ENCODE measurements around the gene PSMA4.
"Not testable (repeated sequence)": the region's sequence is repeated elsewhere in the genome, so short reads cannot be mapped to it uniquely, and the experiment has no call there.

PSMA4 gene

GRCh38 chr15:78536134-78536533, 4.1 kb upstream of the PSMA4 start:
- H3K4me3 Mint-ChIP-seq: no peak overlapping the region
- no peaks in the 10 kb centered on the region for H3K27me3 Mint-ChIP-seq
- H3K9me3 Mint-ChIP-seq: no peaks in the 10 kb centered on the region
- ATAC-seq (replicated peaks; ENCODE audit: extremely low read depth, poor library complexity, severe bottlenecking) (no peak), DNase-seq (ENCODE audit: low spot score in 2 of 2) (no peak)
- peaks cover 18% of the 10 kb centered on the region for H3K36me3 Mint-ChIP-seq (ENCODE audit: insufficient read depth)
- H3K4me1 Mint-ChIP-seq: peaks cover 8% of the 10 kb centered on the region
- no peak overlapping the region for H3K27ac Mint-ChIP-seq (ENCODE audit: low read depth)

GRCh38 chr15:78537266-78537905, 2.9 kb upstream of the PSMA4 start:
- no peak for DNase-seq (ENCODE audit: low spot score in 2 of 2)
- Mint-ChIP-seq H3K4me1 (peaks cover 20% of the 10 kb centered on the region), H3K4me3 (no peak overlapping the region), H3K27me3 (no peaks in the 10 kb centered on the region), H3K36me3 (ENCODE audit: insufficient read depth) (peaks cover 25% of the 10 kb centered on the region), H3K9me3 (no peaks in the 10 kb centered on the region), H3K27ac (ENCODE audit: low read depth) (peak overlapping the region; percentile 54)
- no peak for ATAC-seq (replicated peaks; ENCODE audit: extremely low read depth, poor library complexity, severe bottlenecking)

- Mint-ChIP-seq H3K4me1 (peaks cover 25% of the 10 kb centered on the region), H3K27me3 (no peaks in the 10 kb centered on the region), H3K36me3 (ENCODE audit: insufficient read depth) (peaks cover 31% of the 10 kb centered on the region), H3K4me3 (no peak overlapping the region), H3K9me3 (no peaks in the 10 kb centered on the region), H3K27ac (ENCODE audit: low read depth) (peak overlapping the region; percentile 54)
- DNase-seq (ENCODE audit: low spot score in 2 of 2): no peak
- ATAC-seq (replicated peaks; ENCODE audit: extremely low read depth, poor library complexity, severe bottlenecking): no peak
Observed at GRCh38 chr15:78538358-78538757, 1.9 kb upstream of the PSMA4 start.

- not testable (repeated sequence) for H3K9me3 Mint-ChIP-seq; DNase-seq (ENCODE audit: low spot score in 2 of 2); H3K27me3 Mint-ChIP-seq; ATAC-seq (replicated peaks; ENCODE audit: extremely low read depth, poor library complexity, severe bottlenecking)
- H3K27ac Mint-ChIP-seq (ENCODE audit: low read depth): peak overlapping the region; percentile 98
- peaks cover 38% of the 10 kb centered on the region for H3K36me3 Mint-ChIP-seq (ENCODE audit: insufficient read depth)
- H3K4me3 Mint-ChIP-seq: peak overlapping the region; percentile 82
- peaks cover 25% of the 10 kb centered on the region for H3K4me1 Mint-ChIP-seq
Observed at GRCh38 chr15:78539464-78540140, 642 bp upstream of the PSMA4 start.

- Mint-ChIP-seq H3K36me3 (ENCODE audit: insufficient read depth) (peaks cover 51% of the 10 kb centered on the region), H3K27ac (ENCODE audit: low read depth) (peak overlapping the region; percentile 98), H3K4me1 (peaks cover 25% of the 10 kb centered on the region), H3K9me3 (no peaks in the 10 kb centered on the region), H3K4me3 (peak overlapping the region; percentile 82), H3K27me3 (no peaks in the 10 kb centered on the region)
- DNase-seq (ENCODE audit: low spot score in 2 of 2): no peak
- no peak for ATAC-seq (replicated peaks; ENCODE audit: extremely low read depth, poor library complexity, severe bottlenecking)
Observed at GRCh38 chr15:78540871-78541743, 863 bp downstream of the PSMA4 start.

- Mint-ChIP-seq H3K9me3 (no peaks in the 10 kb centered on the region), H3K4me1 (peaks cover 25% of the 10 kb centered on the region), H3K27me3 (no peaks in the 10 kb centered on the region), H3K4me3 (peak overlapping the region; percentile 82), H3K27ac (ENCODE audit: low read depth) (peak overlapping the region; percentile 98), H3K36me3 (ENCODE audit: insufficient read depth) (peaks cover 57% of the 10 kb centered on the region)
- ATAC-seq (replicated peaks; ENCODE audit: extremely low read depth, poor library complexity, severe bottlenecking) (no peak), DNase-seq (ENCODE audit: low spot score in 2 of 2) (no peak)
Observed at GRCh38 chr15:78541744-78542034, 1.4 kb downstream of the PSMA4 start.

GRCh38 chr15:78542647-78543046, 2.4 kb downstream of the PSMA4 start:
- peak overlapping the region; percentile 82 for H3K4me3 Mint-ChIP-seq
- H3K4me1 Mint-ChIP-seq: peaks cover 25% of the 10 kb centered on the region
- DNase-seq (ENCODE audit: low spot score in 2 of 2) (no peak), ATAC-seq (replicated peaks; ENCODE audit: extremely low read depth, poor library complexity, severe bottlenecking) (no peak)
- H3K9me3 Mint-ChIP-seq: no peaks in the 10 kb centered on the region
- peaks cover 67% of the 10 kb centered on the region for H3K36me3 Mint-ChIP-seq (ENCODE audit: insufficient read depth)
- H3K27me3 Mint-ChIP-seq: no peaks in the 10 kb centered on the region
- H3K27ac Mint-ChIP-seq (ENCODE audit: low read depth): peak overlapping the region; percentile 98

GRCh38 chr15:78550194-78550593, 9.9 kb downstream of the PSMA4 start:
- Mint-ChIP-seq H3K9me3 (no peaks in the 10 kb centered on the region), H3K27ac (ENCODE audit: low read depth) (no peak overlapping the region), H3K4me1 (no peaks in the 10 kb centered on the region), H3K36me3 (ENCODE audit: insufficient read depth) (peaks cover 56% of the 10 kb centered on the region), H3K4me3 (no peak overlapping the region), H3K27me3 (no peaks in the 10 kb centered on the region)
- no peak for DNase-seq (ENCODE audit: low spot score in 2 of 2)
- ATAC-seq (replicated peaks; ENCODE audit: extremely low read depth, poor library complexity, severe bottlenecking): no peak

- Mint-ChIP-seq H3K4me1 (no peaks in the 10 kb centered on the region), H3K27me3 (no peaks in the 10 kb centered on the region), H3K4me3 (no peak overlapping the region), H3K27ac (ENCODE audit: low read depth) (no peak overlapping the region), H3K9me3 (no peaks in the 10 kb centered on the region), H3K36me3 (ENCODE audit: insufficient read depth) (peaks cover 50% of the 10 kb centered on the region)
- ATAC-seq (replicated peaks; ENCODE audit: extremely low read depth, poor library complexity, severe bottlenecking): no peak
- no peak for DNase-seq (ENCODE audit: low spot score in 2 of 2)
Observed at GRCh38 chr15:78550815-78551214, 10.6 kb downstream of the PSMA4 start.

- Mint-ChIP-seq H3K27ac (ENCODE audit: low read depth) (peak overlapping the region; percentile 15), H3K4me1 (no peaks in the 10 kb centered on the region), H3K9me3 (no peaks in the 10 kb centered on the region), H3K4me3 (no peak overlapping the region), H3K36me3 (ENCODE audit: insufficient read depth) (peaks cover 39% of the 10 kb centered on the region), H3K27me3 (no peaks in the 10 kb centered on the region)
- no peak for DNase-seq (ENCODE audit: low spot score in 2 of 2)
- ATAC-seq (replicated peaks; ENCODE audit: extremely low read depth, poor library complexity, severe bottlenecking): no peak
Observed at GRCh38 chr15:78551902-78552301, 11.7 kb downstream of the PSMA4 start.

- no peak overlapping the region for H3K27ac Mint-ChIP-seq (ENCODE audit: low read depth)
- DNase-seq (ENCODE audit: low spot score in 2 of 2): no peak
- H3K36me3 Mint-ChIP-seq (ENCODE audit: insufficient read depth): peaks cover 32% of the 10 kb centered on the region
- no peaks in the 10 kb centered on the region for H3K9me3 Mint-ChIP-seq
- no peak for ATAC-seq (replicated peaks; ENCODE audit: extremely low read depth, poor library complexity, severe bottlenecking)
- H3K4me3 Mint-ChIP-seq: no peak overlapping the region
- no peaks in the 10 kb centered on the region for H3K4me1 Mint-ChIP-seq
- no peaks in the 10 kb centered on the region for H3K27me3 Mint-ChIP-seq
Observed at GRCh38 chr15:78552597-78552996, 12.4 kb downstream of the PSMA4 start.

- not testable (repeated sequence) for H3K4me1 Mint-ChIP-seq; H3K27me3 Mint-ChIP-seq; H3K36me3 Mint-ChIP-seq (ENCODE audit: insufficient read depth)
Observed at GRCh38 chr15:78560201-78560600, 20.0 kb downstream of the PSMA4 start.

GRCh38 chr15:78561490-78561889, 21.2 kb downstream of the PSMA4 start:
- no peak for DNase-seq (ENCODE audit: low spot score in 2 of 2)
- no peak overlapping the region for H3K27ac Mint-ChIP-seq (ENCODE audit: low read depth)
- H3K4me3 Mint-ChIP-seq: no peak overlapping the region
- peaks cover 17% of the 10 kb centered on the region for H3K4me1 Mint-ChIP-seq
- no peak for ATAC-seq (replicated peaks; ENCODE audit: extremely low read depth, poor library complexity, severe bottlenecking)
- no peaks in the 10 kb centered on the region for H3K9me3 Mint-ChIP-seq
- no peaks in the 10 kb centered on the region for H3K36me3 Mint-ChIP-seq (ENCODE audit: insufficient read depth)
- H3K27me3 Mint-ChIP-seq: peaks cover 6% of the 10 kb centered on the region

More at GRCh38 chr15:78560201-78560600, 20.0 kb downstream of the PSMA4 start:
- not testable (repeated sequence) for H3K27ac Mint-ChIP-seq (ENCODE audit: low read depth); H3K9me3 Mint-ChIP-seq; H3K4me3 Mint-ChIP-seq; DNase-seq (ENCODE audit: low spot score in 2 of 2); ATAC-seq (replicated peaks; ENCODE audit: extremely low read depth, poor library complexity, severe bottlenecking)

All from central memory CD8-positive, alpha-beta T cell (primary cell).